Sigmoid colon (tissue), 4 donors: ENCODE results near the gene CCDC187.

ENCODE experiments used
- CTCF ChIP-seq, 4 experiments: fragments of 450-650 bp in 3 of 4; fragments of 200-600 bp in 1 of 4; IDR thresholded peaks; one replicate each; pipeline ENCODE4 v1.5.1; 2016 to 2019; ENCODE audit warnings: antibody characterized with exemption in 4 of 4, mild to moderate bottlenecking in 3 of 4, moderate library complexity in 2 of 4
- EP300 ChIP-seq, 4 donors: sonication (generic); formaldehyde crosslinking; IDR thresholded peaks; one replicate each; pipeline ENCODE4 v1.6.1; 2017; ENCODE audit warnings: antibody characterized with exemption in 4 of 4
- POLR2A ChIP-seq, 2 donors: fragments of 450-650 bp; IDR thresholded peaks; one replicate each; pipeline ENCODE4 v1.6.1; 2016; ENCODE audit warnings: antibody characterized with exemption in 2 of 2, mild to moderate bottlenecking in 2 of 2, moderate library complexity in 2 of 2
- POLR2AphosphoS5 ChIP-seq, 4 donors: sonication (generic); formaldehyde crosslinking; IDR thresholded peaks; one replicate each; pipeline ENCODE4 v1.6.1; 2017; ENCODE audit warnings: antibody characterized with exemption in 4 of 4

- peak; percentile 78 to 92 (median 88) for TF ChIP-seq CTCF (IDR thresholded peaks at IDR 0.05)
- TF ChIP-seq POLR2A (IDR thresholded peaks at IDR 0.05): no peak
- TF ChIP-seq POLR2AphosphoS5 (IDR thresholded peaks at IDR 0.05): no peak
- no peak for TF ChIP-seq EP300 (IDR thresholded peaks at IDR 0.05)
Measured at GRCh38 chr9:136339173-136339957, 35.5 kb upstream of the CCDC187 start.
